Vagina (tissue), 2 donors: ENCODE data around the gene GRHPR. TPM values are rescaled to one million over a fixed set of nuclear protein-coding genes. Genes with fewer than 3 reads are reported as not detected.

Source experiments
- DNase-seq, 2 donors: peaks; one replicate each; pipeline ENCODE4 v3.0.0-alpha.2; 2017; ENCODE audit errors: extremely low spot score in 2 of 2
- H3K27ac ChIP-seq: fragments of 200-600 bp; sonication (generic); one replicate; pipeline ENCODE4 v1.5.1; 2019
- H3K27me3 ChIP-seq: fragments of 200-600 bp; sonication (generic); one replicate; pipeline ENCODE4 v1.5.1; 2019
- H3K36me3 ChIP-seq, 2 donors: fragments of 200-600 bp; sonication (generic); one replicate each; pipeline ENCODE4 v1.5.1; 2017 to 2019
- H3K4me1 ChIP-seq: fragments of 200-600 bp; sonication (generic); one replicate; pipeline ENCODE4 v1.5.1; 2019
- H3K4me3 ChIP-seq, 2 donors: fragments of 200-600 bp; sonication (generic); 1 replicate in 1 of 2; 2 replicates in 1 of 2; pipeline ENCODE4 v1.5.1; 2016 to 2019
- H3K9me3 ChIP-seq: fragments of 200-600 bp; sonication (generic); one replicate; pipeline ENCODE4 v1.5.1; 2019
- POLR2A ChIP-seq, 2 donors: fragments of 450-650 bp; IDR thresholded peaks; one replicate each; pipeline ENCODE4 v1.6.1; 2017; ENCODE audit warnings: antibody characterized with exemption in 2 of 2, mild to moderate bottlenecking in 2 of 2, moderate library complexity in 2 of 2
- POLR2AphosphoS5 ChIP-seq, 2 donors: sonication (generic); formaldehyde crosslinking; IDR thresholded peaks; one replicate each; pipeline ENCODE4 v1.9.0; 2017; ENCODE audit warnings: antibody characterized with exemption in 2 of 2, mild to moderate bottlenecking in 2 of 2, low read depth in 1 of 2; ENCODE audit not compliant: insufficient read depth in 1 of 2
- intact Hi-C: fragments of 100-400 bp; cut with DNase I; formaldehyde crosslinking; loops from one replicate; pipeline ENCODE4 v1.15.1; 2023
- total RNA-seq: library from RNA; depleted of rRNA; stranded (reverse); fragments of >200 nt; gene quantifications from one replicate; pipeline ENCODE4 v1.2.3, GENCODE V29; 2016
- TF ChIP-seq, protein P1 (sequence below), 3 experiments: fragments of 450-650 bp in 2 of 3; fragments of 200-600 bp in 1 of 3; sonication (generic) in 1 of 3; IDR thresholded peaks; one replicate each; pipeline ENCODE4 v1.5.1; 2017 to 2019; ENCODE audit warnings: antibody characterized with exemption in 3 of 3, mild to moderate bottlenecking in 2 of 3, moderate library complexity in 2 of 3

GRHPR gene
- total RNA-seq, 1 donor from 2014 or later = 134 TPM

DNA sequence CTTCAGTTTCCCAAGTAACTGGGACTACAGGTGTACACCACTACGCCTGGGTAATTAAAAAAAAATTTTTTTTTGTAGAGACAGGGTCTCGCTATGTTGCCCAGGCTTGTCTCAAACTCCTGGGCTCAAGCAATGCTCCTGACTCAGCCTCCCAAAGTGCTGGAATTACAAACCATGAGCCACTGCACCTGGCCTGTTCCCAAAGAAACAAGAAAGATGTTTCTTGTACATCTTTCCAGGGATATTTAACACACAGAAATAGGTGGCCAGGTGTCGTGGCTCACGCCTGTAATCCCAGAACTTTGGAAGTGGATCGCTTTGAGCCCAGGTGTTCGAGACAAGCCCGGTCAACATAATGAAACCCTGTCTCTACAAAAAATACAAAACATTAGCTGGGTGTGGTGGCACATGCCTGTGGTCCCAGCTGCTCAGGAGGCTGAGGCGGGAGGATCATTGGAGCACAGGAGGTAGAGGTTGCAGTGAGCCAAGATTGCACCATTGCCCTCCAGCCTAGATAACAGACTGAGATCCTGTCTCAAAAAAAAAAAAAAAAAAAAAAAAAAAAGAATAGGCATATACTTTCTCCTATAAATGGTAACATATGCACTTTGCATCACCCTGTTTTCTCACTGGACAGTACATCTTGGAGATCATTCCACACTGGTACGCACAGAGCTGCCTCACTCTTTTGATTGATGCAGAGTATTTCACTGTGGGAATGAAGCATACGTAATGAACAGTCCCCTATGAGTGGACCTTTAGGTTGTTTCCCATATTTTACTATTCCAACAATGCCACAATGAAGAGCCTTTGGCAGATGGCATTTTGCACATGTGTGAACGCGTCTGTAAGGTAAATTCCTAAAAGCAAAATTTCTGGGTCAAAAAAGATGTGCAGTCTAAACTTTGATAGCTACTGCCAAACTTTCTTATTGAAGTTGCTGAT, 2.0 kb upstream of the GRHPR start:
- Histone ChIP-seq H3K4me3 (no peak overlapping the region), H3K27me3 (no peaks in the 10 kb centered on the region), H3K9me3 (no peaks in the 10 kb centered on the region), H3K4me1 (peaks cover 31% of the 10 kb centered on the region), H3K36me3 (no peaks in the 10 kb centered on the region), H3K27ac (no peak overlapping the region)
- no peak for DNase-seq
- TF ChIP-seq POLR2AphosphoS5 (IDR thresholded peaks at IDR 0.05; ENCODE audit: insufficient read depth in 1 of 2, low read depth in 1 of 2) = no peak
- no peak for TF ChIP-seq POLR2A (IDR thresholded peaks at IDR 0.05)
- TF ChIP-seq, protein P1, sequence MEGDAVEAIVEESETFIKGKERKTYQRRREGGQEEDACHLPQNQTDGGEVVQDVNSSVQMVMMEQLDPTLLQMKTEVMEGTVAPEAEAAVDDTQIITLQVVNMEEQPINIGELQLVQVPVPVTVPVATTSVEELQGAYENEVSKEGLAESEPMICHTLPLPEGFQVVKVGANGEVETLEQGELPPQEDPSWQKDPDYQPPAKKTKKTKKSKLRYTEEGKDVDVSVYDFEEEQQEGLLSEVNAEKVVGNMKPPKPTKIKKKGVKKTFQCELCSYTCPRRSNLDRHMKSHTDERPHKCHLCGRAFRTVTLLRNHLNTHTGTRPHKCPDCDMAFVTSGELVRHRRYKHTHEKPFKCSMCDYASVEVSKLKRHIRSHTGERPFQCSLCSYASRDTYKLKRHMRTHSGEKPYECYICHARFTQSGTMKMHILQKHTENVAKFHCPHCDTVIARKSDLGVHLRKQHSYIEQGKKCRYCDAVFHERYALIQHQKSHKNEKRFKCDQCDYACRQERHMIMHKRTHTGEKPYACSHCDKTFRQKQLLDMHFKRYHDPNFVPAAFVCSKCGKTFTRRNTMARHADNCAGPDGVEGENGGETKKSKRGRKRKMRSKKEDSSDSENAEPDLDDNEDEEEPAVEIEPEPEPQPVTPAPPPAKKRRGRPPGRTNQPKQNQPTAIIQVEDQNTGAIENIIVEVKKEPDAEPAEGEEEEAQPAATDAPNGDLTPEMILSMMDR (IDR thresholded peaks at IDR 0.05) = no peak
- intact Hi-C loops = no loop called here

DNA sequence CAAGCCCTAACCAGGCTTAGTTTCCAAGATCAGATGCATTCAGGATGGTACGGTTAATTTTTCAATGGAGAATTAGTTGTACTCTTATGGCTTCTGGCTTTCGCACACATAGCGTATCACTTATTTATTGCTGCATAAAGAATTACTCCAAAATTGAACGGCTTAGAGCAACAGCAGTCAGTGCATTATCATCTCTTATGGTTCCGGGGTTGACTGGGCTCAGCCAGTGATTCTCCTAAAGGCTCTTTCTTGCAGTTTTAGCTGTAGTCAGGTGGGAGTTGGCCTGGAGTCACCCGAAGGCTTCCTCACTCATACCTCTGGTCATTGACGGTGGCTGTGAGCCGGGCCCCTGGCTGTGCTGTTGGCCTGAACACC, 595 bp upstream of the GRHPR start:
- Histone ChIP-seq H3K36me3 (peaks cover 0 to 5% of the 10 kb centered on the region in 2 donors), H3K9me3 (no peaks in the 10 kb centered on the region), H3K27ac (peak overlapping the region; percentile 78), H3K4me3 (peak overlapping the region; percentile 88 to 93), H3K27me3 (no peaks in the 10 kb centered on the region), H3K4me1 (peaks cover 31% of the 10 kb centered on the region)
- intact Hi-C loops = no loop called here
- TF ChIP-seq POLR2AphosphoS5 (IDR thresholded peaks at IDR 0.05; ENCODE audit: insufficient read depth in 1 of 2, low read depth in 1 of 2) (no peak), POLR2A (IDR thresholded peaks at IDR 0.05) (no peak)
- TF ChIP-seq, protein P1 (IDR thresholded peaks at IDR 0.05) = no peak
- no peak for DNase-seq

DNA sequence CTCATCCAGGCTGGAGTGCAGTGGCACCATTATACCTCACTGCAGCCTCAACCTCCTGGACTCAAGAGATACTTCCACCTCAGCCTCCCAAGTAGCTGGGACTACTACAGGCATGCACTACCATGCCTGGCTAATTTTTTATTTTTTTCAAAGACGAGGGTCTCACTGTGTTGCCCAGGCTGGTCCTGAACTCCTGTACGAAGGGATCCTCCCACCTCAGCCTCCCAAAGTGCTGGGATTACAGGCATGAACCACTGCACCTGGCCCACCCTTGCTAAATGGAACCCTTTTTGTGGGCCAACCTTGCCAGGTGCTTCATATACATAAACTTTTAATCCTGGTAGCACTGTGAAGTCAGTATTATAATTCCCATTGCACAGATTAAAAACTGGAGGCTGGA, 1.0 kb downstream of the GRHPR start:
- H3K4me1 ChIP-seq = peaks cover 31% of the 10 kb centered on the region
- no peaks in the 10 kb centered on the region for H3K9me3 ChIP-seq
- H3K36me3 ChIP-seq = peaks cover 0 to 21% of the 10 kb centered on the region in 2 donors
- H3K4me3 ChIP-seq = peak overlapping the region; percentile 88 to 93
- H3K27me3 ChIP-seq = no peaks in the 10 kb centered on the region
- intact Hi-C loops = no loop called here
- H3K27ac ChIP-seq = peak overlapping the region; percentile 78
- no peak for DNase-seq
- TF ChIP-seq POLR2AphosphoS5 (IDR thresholded peaks at IDR 0.05; ENCODE audit: insufficient read depth in 1 of 2, low read depth in 1 of 2) = no peak
- TF ChIP-seq POLR2A (IDR thresholded peaks at IDR 0.05) = no peak
- TF ChIP-seq, protein P1 (IDR thresholded peaks at IDR 0.05) = no peak

DNA sequence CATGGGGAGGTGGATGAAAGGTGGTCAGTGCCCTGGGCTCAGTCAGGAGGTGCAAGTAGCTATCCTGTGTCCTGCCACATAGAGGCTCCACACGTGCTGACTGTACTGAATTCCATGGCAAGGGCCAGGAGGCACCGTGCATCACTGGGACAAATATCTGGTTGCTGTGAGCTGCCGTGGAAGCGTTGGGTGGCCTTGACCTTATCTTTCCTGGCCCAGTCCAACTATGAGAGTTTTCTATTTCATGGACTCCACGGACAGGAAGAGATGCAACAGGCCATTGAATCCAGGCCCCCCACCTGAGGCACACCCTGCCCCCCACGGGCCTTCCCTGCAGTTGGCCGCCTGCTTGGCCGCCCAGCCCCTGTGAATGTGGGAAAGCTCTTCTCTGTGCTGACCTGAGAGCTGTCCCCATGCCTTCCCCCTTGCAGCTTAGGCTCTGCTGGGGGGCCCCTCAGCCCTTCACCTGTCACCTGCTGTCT, 1.7 kb downstream of the GRHPR start:
- peak overlapping the region in 1 of 2 donors; percentile 88 for H3K4me3 ChIP-seq
- no peaks in the 10 kb centered on the region for H3K9me3 ChIP-seq
- H3K27me3 ChIP-seq = no peaks in the 10 kb centered on the region
- no peak for DNase-seq
- peaks cover 31% of the 10 kb centered on the region for H3K4me1 ChIP-seq
- H3K36me3 ChIP-seq = peaks cover 0 to 28% of the 10 kb centered on the region in 2 donors
- TF ChIP-seq, protein P1 (IDR thresholded peaks at IDR 0.05) = no peak
- no peak for TF ChIP-seq POLR2A (IDR thresholded peaks at IDR 0.05)
- intact Hi-C loops = no loop called here
- H3K27ac ChIP-seq = no peak overlapping the region
